GM18861 (cell line): ENCODE measurements around the gene POC1A.

Source experiments
- ATAC-seq: cut with Tn5 transposase; IDR thresholded peaks from one replicate; pipeline ENCODE4 v1.9.1; 2021; ENCODE audit not compliant: unreplicated experiment

POC1A gene

DNA sequence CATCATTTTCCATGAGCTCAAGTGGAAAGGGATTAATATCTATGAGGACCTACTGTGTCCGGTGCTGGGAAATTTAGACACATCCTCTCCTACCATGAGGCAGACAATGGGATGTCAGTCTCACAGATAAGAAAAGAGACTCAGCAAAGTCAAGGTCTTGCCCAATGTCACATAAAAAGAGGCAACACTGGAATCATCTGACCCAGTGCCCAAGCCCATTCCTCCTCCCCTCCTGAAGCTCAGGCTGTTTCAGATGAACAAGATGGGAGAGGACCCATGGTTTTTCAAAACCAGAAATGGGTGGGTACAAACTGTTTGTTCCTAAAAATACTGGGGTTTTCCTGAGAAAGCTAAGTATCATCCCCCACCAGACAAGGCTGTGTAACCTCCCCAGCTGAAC, 22.2 kb downstream of the POC1A start:
- no peak for ATAC-seq

DNA sequence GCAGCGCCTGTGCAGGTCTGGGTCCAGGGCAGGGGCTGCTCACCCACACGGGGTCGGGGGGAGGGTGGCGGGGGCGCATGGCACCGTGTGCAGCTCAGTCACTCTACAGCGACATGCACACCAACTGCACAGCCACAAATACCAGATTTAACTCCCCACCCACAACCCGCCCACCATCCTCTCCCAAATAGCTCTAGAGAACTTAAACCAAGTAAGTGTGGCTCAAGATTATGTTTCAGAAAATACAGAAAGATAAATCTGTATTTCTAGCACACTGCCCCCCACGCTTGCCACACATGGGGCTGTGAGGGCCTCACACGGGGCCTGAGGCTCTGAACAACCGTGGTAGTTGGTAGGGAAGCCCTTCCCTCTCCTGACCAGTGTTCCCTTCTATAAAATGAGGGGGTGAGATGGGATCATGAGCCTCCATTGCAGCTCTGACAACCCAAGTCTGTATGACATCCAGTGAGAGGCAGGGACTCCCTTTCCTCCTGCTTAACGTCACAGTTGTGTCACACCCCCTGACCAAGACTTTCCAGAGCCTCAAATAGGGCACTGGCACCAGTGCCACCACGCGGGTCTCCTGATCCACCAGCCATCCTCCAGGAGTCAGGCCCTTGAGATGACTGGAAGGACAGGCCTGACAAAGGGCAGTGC, 23.1 kb downstream of the POC1A start:
- ATAC-seq = no peak

DNA sequence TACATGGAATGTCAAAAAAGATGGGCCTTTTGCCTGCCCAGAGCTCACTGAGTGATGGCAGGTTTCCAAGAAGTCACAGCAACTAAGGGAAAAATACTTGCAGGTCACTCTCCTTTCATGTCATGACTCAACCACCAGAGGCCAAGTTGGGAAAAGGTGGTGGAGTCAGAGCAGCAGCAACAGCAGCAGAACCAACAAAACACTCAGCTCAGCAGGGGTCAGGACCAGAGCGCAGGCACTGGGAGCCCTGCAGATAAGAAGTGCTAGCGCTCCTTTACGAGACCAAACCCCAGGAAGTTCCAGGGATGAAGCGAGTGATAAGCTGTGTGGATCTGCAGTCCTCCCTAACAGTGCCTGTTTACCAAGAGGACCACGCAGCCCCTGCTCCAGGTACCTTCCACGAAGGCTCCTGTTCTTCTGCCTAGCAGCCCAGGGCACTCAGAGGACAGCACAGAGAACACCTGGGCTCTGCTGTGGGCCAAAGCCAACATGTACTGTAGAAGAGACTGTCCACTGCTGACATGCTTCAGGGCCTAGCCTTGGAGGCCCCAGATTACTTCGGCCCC, 26.0 kb downstream of the POC1A start:
- ATAC-seq = no peak

DNA sequence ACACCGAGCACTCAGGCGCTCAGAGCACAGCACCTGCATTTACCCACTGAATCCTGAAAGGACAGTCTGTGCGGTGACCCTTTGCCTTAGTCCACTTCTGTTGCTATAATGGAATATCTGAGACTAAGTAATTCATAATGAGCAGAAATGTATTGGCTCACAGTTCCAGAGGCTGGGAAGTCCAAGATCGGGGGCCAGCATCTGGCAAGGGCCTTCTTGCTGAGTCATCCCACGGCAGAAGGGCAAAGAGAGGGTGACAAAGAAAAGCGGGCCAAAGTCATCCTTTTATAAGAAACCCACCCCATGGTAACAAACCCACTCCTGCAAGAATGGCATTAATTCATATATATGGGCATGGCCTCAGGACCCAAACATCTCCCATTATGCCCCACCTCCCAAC, 27.7 kb downstream of the POC1A start:
- no peak for ATAC-seq

DNA sequence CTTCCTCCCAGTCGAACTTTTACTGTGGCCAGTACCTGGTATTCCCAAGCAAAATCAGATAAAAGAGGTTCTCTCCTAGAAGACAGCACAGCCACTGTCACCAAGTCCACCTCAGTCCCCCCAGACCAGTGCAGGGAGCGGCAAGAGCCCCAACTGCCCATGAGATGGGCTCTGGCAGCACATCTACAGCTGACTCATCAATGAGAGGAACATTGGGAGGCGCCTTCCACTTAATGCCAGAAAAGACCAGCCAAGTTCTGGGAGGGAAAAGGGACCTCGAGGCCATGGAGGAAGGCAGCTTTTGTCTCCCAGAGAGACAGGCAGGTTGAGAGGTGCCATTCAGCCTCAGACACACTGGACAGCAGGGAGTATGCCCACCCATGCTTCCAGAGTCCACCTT, 28.2 kb downstream of the POC1A start:
- ATAC-seq = no peak

DNA sequence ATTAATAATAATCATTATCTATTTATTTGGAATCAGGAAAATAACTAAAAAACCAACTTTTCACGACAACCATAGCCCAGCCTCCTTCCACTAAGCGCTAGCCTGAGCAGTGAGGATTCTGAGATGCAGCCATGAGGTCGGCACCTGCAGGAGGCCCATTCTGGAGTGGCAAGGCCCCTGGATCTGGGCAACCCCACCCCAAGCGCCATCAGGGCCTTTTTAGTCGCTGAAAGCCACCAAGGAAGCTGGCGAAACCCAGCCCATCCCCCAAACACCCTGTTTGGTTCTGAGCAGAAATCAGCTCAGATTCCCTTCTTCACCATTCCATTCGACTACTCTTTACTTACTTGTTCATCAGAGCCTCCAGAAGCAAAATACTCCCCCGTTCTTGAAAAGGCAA, 29.5 kb downstream of the POC1A start:
- ATAC-seq = no peak

DNA sequence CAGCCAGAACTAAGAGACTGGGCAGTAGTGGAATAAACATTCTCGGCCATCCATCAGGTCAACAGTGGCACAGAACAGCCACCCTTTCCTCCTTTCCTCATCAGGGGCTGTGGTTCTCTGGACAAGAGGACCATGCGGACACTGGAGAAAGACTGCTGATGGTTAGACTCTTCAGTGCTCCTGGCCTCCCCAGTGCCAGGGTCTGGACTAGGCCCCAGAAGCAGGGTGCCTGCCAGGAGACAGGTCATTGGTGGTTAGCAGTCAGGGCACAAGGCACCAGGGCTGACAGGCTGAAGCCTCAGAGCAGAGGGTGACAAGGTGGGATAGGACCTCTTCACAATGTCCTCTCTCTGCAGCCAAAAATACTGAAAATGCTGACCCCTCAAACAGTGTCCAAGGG, 30.1 kb downstream of the POC1A start:
- no peak for ATAC-seq

DNA sequence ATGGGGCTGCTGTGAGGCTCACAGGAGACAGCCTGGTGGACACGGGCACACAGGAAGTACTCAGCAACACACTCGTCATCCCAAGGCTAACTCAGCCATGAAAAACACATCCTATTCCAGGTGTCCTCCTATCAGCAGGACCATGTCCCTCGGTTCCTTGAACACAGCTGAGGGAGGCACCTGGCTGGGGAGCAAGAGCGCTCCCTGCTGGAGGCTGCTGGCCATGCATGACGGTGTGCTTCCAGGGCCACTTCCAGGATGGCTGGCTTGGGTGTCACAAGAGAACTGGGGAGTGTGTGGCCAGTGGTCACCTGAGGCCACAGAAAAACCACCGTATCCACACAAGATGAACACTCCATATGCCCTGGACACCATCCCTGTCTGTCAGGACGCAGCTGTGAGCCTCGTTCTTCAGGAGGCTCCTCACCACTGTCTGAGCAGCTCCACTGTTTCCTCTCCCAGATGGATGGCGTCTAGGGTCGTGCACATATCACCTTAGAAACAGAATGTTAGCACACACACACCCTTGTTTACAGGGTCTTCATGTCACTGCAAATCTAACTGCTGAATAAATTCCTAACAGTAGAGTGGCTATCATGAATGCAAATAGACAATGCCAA, 31.0 kb downstream of the POC1A start:
- no peak for ATAC-seq

DNA sequence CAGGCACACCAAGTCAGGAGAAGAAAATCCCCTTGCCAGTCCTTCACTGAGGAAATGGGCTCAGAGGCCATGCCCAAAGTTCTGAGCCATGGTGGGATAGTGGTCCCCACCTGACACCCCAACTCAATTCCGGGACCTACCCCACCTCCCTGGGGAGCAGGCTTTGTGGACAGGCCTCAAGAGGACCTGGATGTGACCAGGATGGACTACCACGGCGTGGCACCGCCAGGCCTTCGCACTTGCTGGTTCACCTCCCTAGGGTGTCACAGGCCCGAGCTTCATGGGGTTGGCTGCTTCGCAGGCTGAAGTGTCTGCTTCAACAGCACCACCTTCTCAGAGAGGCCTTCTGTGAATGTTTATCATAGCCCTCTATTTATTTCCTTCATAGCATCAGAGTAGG, 31.7 kb downstream of the POC1A start:
- no peak for ATAC-seq

DNA sequence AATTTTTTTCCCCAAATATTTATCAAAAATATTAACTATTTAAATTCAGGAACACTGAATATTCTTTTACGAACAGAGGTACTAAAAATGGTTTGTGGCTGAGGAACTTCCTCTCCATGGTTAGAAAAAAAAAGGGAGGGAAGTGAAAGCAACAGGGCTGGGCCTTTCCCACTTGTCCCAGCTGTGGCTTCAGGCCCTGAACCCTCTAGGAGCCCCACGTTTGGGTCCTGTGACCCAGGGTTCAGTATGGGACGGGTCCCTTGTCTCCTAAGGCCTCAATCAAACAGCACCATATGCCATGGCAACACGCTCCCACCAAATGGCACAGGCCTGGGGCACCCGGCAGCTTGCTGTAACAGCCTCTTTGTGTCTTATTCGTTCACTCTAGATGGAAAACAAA, 32.4 kb downstream of the POC1A start:
- no peak for ATAC-seq

DNA sequence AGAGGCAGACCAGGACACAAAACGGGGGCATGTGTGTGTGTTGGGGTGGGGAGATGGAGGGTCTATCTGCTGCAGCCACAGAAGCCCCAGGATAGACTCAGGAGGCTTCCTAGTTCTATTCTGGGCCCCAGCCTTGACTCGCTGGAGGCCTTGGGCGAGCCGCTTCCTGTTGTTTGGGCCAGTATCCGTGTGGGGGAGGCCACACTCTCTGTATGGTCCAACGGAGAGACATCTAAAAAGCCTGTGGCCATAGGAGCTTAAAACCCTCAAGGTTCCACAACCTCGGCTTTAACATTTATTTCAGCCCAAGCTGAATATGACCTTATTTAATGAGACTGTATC, 32.8 kb downstream of the POC1A start:
- no peak for ATAC-seq

DNA sequence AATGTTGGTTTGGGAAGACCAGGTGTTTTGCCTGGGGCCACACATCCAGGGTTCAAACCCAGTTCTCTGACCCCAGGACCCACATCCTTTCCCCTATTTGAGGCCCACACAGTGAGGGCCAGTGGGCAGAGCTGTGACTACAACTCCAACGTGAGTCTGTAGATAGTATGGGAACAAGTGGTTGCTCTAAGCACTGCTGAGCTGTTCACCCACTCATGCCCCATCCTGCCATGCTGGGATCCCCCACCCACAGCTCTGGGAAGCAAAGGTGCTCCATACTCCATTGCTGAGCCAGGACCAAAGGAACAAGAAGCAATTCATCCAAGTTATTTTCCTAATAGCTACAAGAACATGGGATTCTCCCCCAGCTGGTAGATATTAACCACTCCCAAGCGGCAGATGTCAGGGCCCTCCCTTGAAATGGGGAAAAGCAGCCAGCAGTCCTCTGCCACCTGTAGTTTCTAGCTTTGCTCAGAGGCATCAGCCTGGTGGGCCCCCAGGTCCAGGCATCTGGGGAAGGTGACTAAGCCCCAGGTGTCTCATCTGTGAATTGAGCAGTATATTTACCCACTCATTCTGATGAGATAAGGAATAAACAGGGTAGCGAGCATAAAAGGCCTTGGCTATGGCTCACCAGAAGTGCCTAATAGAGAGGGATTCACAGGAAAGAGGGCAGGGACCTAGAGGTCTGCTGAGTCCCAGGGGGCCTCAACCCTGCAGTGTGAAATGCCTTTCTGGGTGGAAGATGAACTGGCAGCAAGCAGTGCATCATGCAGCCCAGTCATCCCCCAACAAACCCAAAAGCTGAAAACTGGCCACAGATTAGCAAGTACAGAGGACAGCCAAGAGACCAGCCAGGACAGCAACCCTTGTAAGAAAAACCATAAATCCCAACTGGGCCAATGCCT, 33.4 kb downstream of the POC1A start:
- ATAC-seq = no peak

DNA sequence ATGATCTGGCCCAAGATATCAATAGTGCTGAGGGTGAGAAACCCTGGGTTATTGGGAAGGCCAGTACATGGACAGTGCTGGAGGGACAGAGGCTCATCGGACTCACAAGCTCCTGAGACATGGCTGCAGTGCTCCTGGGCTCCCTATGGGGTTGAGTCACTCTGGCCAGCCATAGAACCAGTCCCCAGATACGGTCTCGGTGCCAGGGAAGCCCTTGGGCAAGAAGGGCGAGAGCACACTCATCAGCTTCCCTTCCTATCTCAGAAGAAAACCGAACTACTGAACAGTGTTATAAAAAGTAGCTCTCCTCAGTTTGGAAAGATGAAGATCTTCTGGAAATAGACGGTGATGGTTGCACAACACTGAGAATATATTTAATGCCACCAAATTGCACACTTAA, 34.4 kb downstream of the POC1A start:
- no peak for ATAC-seq

DNA sequence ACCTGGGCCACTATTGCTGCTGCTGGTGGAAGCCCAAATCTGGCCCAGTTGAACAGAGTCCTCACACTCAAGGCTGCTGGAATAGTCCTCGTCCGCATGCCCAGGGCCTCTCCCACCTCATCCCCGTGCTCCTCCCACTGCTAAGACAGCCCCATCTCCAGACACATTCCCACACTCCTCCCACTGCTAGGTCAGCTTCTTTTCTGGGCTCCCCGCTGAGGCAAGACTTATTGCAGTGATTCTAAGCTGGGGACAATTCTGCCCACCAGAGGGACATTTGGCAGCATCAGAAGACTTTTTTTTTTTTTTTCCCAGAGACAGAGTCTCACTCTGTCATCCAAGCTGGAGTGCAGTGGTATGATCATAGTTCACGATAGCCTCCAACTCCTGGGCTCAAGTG, 35.1 kb downstream of the POC1A start:
- no peak for ATAC-seq

DNA sequence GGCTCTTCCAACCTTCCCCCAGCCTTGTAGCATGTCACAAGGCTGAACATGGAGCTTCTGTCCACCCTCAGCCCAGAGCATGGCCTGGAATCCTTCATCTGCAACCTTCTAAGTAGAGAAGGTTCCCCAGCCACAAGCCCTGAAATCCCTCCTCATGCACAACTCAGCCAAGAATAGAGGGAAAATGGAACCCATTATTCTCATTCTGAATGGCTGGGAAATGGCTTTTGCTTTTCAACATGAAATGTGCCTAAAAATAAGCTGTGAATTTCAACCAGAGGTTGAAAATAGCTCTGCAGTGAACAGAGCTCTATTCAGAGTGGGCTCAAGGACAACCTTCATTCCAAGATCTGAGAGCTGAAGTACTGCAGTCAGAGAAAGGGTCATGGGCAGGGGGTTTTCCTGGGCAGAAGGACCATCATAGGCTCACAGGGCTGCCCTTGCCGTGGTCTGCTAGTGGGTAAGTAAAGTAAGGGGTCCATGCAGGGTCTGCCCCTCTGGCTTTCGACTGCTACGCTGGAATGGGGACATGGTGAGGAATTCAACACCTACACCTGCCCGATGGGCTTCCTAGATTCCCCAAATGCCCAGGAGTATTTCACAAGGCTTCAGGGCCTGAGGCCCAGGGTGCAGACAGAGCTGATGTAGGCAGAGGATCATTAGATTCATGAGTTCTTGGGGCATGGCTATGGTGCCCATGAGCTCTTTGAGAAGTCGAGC, 35.9 kb downstream of the POC1A start:
- no peak for ATAC-seq

DNA sequence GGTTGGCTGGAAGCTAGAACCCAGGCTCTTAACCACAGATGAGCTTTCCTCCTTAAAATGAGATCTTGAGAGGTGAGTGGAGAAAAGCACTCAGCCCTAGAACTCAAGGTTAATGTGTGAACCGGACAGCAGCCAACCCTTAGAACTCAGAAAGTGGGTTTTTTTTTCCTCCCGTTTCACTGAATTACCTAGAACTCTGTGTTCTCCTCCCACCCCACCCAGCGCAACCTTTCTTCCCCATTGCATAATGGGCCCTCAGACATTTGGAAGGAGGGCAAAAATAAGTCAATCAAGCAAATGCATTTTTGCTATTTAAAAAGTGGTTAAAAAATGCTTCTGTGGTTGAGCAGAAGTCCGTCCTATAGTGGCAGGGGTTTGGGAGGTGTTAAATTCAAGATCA, 36.7 kb downstream of the POC1A start:
- ATAC-seq = no peak

DNA sequence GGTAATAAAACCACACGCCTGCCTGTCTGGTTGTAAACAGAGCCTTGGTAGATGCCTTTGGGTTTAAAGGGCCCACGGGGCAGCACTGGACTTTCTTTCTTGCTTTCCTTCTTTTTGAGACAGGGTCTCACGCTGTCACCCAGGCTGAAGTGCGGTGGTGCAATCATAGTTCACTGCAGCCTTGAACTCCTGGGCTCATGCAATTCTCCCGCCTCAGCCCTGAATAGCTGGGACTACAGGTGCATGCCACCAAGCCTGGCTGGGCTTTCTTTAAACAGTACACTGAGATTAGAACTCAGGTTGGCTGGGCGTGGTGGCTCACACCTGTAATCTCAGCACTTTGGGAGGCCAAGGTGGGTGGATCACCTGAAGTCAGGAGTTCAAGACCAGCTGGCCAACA, 42.2 kb downstream of the POC1A start:
- ATAC-seq = no peak

DNA sequence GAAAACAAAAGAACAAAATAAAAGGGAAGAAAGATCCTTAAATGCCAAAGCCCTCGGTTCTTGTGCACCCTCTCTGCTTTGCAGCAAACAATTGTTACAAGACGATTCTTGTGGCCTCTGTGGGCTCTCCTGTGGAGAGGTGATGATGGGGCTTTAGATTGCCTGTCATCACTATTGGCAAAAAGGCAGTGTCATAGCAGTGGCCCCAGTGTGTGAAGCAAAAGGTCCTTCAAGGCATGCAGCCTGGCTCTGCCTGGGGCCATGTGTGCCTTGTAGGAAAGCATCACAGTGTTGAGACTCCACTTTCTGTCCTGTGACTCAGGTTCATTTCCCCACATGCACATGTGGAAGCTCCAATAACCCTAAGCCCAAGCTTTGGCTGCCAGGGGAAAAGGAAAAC, 43.7 kb downstream of the POC1A start:
- ATAC-seq = no peak

DNA sequence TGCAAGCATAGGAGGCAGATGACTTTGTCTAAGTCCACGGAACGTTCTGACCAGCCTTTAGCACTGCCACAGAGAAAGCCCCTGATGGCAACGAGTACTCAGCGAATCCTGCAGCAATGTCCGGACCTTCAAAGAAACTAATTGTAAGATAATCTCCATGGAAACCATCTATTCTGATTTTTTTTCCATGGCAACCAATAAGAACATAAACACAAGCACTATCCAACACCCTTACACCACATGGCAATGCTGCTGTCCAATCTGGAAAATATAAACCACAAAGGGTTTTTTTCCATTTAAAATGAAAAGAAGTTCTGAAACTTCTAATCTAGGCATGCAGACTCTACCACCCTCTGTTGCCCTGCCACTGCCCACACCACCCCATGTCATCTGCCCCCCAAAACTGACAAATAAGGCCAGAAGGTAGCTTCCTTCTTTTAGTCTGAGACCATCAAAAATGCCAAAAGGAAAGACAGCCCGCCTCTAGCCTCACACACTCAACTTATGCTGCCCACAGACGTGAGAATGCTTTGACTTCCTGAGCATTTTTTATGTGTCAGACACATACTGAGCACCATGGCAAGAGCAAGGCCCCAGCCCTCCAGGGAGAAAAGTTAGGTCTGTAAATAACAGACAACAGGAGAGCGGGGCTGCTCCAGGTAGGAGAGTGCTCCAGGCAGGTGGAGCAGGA, 44.5 kb downstream of the POC1A start:
- no peak for ATAC-seq

DNA sequence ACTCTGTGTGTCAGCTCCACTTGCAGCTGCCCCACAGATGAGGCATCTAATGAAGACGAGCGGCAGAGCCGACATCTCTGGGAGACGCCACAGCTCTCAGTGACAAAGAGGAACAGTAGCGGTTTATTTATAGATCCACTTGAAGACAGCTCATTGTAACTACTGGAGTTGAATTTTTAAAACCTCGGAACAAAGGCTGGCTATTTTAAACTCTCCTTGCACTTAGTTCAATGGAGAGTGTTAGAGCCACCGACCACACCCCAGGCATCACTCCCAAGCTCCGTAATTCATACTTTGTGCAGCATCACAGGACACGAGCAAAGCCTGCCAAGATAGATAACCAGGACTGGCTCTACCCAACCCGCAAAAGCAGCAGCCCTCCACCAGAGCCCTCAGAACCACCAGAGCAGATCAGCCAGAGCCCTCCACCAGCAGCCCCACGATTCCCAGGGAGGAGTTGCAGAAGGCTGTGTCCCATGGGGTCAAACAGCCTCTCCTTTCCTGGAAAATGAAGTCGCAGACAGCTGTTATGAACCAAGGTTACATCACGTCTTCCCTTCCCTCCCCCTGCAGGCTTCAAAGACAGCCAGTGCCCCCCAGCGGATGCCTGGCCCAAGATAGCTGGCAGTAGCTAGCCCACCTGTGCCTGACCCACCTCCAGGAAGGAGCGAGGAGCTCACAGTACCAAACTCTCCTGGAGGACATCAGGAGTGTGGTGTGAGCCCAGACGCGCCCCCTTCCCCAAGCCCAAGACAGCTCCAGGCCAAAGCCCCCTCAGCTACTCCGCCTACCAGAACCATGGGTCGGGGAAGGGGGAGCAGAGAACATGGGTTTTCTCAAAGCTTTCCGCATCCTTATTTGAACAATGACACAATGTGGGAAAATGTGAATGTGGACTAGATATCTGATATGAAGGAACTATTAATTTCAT, 45.7 kb downstream of the POC1A start:
- ATAC-seq = no peak
